ENCODE results near the gene SARS1.

Gene SARS1

GRCh38 chr1:109261578-109261977, 47.9 kb downstream of the SARS1 start:
- no peak for DNase-seq (ENCODE audit: low read depth in 2 of 2)

- DNase-seq (ENCODE audit: low read depth in 2 of 2), result no peak
Measured at GRCh38 chr1:109262231-109263055, 48.7 kb downstream of the SARS1 start.

DNA sequence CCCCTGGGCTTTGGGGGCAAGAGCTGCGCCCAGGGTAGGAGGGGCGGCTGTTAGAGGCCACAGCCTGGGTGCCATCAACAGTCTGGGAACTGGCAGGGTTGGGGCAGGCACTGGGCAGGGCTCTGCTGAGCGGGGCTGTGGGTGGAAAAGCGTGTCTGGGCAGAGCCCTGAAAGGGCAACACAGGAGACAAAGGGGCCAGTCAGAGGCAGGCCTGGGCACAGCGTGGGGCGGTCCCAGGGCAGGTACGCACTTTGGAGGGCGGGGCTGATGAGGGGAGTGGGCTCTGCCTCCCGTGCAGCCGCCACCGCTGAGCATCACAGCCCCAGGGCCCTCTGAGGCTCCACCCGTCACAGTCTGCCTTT, 49.5 kb downstream of the SARS1 start:
- no peak for DNase-seq (ENCODE audit: low read depth in 2 of 2)

GRCh38 chr1:109263597-109264378, 50.1 kb downstream of the SARS1 start:
- peak; percentile 66 to 70 for DNase-seq (ENCODE audit: low read depth in 2 of 2)

- DNase-seq (ENCODE audit: low read depth in 2 of 2), result no peak
Measured at GRCh38 chr1:109264379-109264755, 50.6 kb downstream of the SARS1 start.

GRCh38 chr1:109265016-109265415, 51.3 kb downstream of the SARS1 start:
- no peak for DNase-seq (ENCODE audit: low read depth in 2 of 2)

GRCh38 chr1:109265741-109266330, 52.1 kb downstream of the SARS1 start:
- no peak for DNase-seq (ENCODE audit: low read depth in 2 of 2)

DNA sequence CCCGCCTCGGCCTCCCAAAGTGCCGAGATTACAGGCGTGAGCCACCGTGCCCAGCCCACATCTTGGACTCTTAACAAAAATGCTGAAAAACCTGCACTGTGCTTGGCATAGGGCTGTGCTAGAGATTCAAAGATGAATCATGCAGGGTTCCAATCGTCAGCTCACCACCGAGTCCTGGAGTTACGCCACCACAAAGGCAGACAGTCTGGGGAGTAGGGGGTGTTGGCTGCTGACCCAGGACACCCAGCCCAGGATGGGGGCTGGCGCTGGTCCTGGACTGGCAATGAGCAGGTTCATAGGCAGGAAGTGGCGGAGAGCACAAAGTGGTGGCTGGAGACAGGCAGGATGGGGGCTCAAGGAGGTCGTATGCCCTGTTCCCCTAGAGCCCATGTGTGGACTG, 53.2 kb downstream of the SARS1 start:
- DNase-seq (ENCODE audit: low read depth in 2 of 2), result no peak

DNA sequence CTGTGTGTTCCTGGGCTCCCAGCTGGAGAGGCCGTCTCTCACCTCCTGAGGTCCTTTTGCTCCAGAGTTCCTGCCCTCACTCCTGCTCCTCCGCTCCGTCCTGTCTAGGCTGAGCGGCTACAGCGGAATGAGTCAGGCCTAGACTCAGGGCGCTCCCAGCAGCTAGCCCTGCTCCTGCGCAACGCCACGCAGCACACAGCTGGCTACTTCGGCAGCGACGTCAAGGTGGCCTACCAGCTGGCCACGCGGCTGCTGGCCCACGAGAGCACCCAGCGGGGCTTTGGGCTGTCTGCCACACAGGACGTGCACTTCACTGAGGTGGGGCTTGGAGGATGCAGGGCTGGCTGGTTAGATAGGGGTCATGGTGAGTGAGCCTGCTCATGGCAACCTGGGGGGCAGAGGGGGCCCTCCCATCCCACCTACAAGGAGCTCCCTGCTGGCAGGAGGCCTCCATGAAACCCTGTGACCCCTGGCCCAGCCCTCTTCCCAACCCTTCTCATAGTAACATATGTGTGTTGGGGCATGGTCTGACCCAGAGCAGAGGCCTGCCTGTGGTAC, 54.1 kb downstream of the SARS1 start:
- no peak for DNase-seq (ENCODE audit: low read depth in 2 of 2)

GRCh38 chr1:109268431-109269211, 54.9 kb downstream of the SARS1 start:
- DNase-seq (ENCODE audit: low read depth in 2 of 2), result no peak

DNA sequence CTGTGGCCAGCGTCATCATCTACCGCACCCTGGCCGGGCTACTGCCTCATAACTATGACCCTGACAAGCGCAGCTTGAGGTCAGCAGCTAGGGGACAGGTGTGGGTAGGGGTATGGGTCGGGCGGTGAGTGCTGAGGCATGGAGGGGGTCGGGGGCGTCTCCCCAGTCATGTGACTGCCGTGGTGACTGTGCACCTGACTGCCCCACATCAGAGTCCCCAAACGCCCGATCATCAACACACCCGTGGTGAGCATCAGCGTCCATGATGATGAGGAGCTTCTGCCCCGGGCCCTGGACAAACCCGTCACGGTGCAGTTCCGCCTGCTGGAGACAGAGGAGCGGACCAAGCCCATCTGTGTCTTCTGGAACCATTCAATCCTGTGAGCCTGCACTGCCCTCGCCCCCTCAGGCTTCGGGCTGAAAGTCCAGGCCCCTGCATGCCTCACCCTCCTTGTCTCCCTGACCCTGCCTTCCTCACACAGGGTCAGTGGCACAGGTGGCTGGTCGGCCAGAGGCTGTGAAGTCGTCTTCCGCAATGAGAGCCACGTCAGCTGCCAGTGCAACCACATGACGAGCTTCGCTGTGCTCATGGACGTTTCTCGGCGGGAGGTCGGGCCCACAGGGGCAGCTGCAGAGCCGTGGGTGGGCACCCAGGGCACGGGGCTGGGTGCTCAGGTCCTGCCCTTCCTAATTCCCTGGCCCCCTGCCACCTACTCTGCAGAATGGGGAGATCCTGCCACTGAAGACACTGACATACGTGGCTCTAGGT, 55.7 kb downstream of the SARS1 start:
- DNase-seq (ENCODE audit: low read depth in 2 of 2), result no peak

DNA sequence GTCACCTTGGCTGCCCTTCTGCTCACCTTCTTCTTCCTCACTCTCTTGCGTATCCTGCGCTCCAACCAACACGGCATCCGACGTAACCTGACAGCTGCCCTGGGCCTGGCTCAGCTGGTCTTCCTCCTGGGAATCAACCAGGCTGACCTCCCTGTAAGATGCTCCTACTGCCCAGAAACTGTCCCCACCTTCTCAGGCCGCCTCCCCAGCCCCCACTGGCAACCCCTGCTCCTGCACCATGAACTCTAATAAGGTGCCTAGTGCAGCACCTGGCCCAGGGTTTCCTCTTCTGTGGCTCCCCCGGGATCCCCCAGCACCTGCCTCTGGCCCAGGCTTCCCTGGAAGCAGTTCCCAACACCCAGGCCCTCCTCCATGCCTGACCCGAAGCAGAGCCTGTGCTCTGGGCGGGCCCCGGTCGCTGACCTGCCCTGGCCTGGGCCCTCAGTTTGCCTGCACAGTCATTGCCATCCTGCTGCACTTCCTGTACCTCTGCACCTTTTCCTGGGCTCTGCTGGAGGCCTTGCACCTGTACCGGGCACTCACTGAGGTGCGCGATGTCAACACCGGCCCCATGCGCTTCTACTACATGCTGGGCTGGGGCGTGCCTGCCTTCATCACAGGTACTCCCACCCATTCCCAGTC, 56.4 kb downstream of the SARS1 start:
- no peak for DNase-seq (ENCODE audit: low read depth in 2 of 2)

- DNase-seq (ENCODE audit: low read depth in 2 of 2), result no peak
Measured at GRCh38 chr1:109270623-109271317, 57.1 kb downstream of the SARS1 start.

DNA sequence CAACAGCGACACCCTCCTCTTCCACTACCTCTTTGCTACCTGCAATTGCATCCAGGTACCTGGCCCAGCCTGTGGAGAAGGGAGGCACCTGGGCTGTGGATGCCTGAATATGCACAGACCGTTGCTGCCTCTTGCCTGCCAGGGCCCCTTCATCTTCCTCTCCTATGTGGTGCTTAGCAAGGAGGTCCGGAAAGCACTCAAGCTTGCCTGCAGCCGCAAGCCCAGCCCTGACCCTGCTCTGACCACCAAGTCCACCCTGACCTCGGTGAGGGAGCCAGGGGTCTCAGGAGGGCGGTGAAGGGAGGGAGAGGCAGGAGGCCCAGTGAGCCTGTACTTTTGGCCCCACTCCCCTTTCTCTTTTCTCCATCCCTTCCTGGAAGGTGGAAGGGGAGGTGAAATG, 57.7 kb downstream of the SARS1 start:
- DNase-seq (ENCODE audit: low read depth in 2 of 2), result no peak

DNA sequence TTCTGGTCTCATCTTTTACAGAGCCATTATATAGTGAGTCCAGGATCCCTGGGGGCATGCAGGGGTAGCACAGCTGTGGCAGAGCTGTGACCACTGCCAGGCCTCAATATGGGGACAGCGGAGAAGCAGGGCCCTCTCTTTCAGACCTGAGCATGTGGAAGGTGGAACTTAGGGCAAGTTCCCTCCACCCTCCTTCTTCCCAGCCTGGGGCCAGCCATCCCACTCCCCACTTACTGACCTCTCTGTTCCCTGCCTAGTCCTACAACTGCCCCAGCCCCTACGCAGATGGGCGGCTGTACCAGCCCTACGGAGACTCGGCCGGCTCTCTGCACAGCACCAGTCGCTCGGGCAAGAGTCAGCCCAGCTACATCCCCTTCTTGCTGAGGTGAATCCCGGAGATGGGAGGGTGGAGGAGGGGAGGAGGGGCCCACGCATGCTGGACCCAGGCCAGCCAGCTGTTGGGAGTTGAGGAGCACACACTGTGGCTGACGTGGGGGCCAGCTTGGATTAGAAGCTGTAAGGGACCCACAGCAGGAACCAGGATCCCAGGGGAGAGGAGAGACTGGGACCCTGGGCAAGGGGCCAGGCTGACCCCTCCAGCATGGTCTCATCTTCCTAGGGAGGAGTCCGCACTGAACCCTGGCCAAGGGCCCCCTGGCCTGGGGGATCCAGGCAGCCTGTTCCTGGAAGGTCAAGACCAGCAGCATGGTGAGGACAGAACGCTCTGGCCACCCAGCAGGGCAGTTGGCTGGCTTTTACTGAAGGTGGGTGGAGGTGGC, 58.5 kb downstream of the SARS1 start:
- no peak for DNase-seq (ENCODE audit: low read depth in 2 of 2)

- DNase-seq (ENCODE audit: low read depth in 2 of 2), result no peak
Measured at GRCh38 chr1:109272831-109273547, 59.3 kb downstream of the SARS1 start.

- no peak for DNase-seq (ENCODE audit: low read depth in 2 of 2)
Measured at GRCh38 chr1:109273570-109274288, 60.0 kb downstream of the SARS1 start.
